K562 (cell line): ENCODE measurements around the gene KLHL18. TPM values are rescaled to one million over a fixed set of nuclear protein-coding genes. Genes with fewer than 3 reads are reported as not detected.

Experiments
- ARID4B ChIP-seq: sonication (generic); formaldehyde crosslinking; IDR thresholded peaks from 2 replicates; pipeline ENCODE4 v1.8.0; 2022; ENCODE audit warnings: mild to moderate bottlenecking, missing genetic modification reagents
- CC2D1A ChIP-seq: fragments of 450-650 bp; IDR thresholded peaks from 2 replicates; pipeline ENCODE4 v1.6.1; 2017; ENCODE audit warnings: mild to moderate bottlenecking
- E2F5 ChIP-seq: sonication (generic); formaldehyde crosslinking; IDR thresholded peaks from 2 replicates; pipeline ENCODE4 v1.8.0; 2022; ENCODE audit warnings: mild to moderate bottlenecking, missing genetic modification reagents
- KDM2B ChIP-seq: fragments of 250-450 bp; sonication (Bioruptor Pico); IDR thresholded peaks from 2 replicates; pipeline ENCODE4 v1.8.0; 2021; ENCODE audit warnings: mild to moderate bottlenecking, moderate library complexity
- MTA2 ChIP-seq: fragments of 450-650 bp; IDR thresholded peaks from 2 replicates; pipeline ENCODE4 v1.6.1; 2016; ENCODE audit warnings: low read depth
- NBN ChIP-seq: fragments of 450-650 bp; IDR thresholded peaks from 2 replicates; pipeline ENCODE4 v1.6.1; 2016; ENCODE audit warnings: low read depth, mild to moderate bottlenecking
- PHF8 ChIP-seq: fragments of 200-600 bp; sonication (generic); IDR thresholded peaks from 2 replicates; pipeline ENCODE4 v1.6.1; 2012; ENCODE audit warnings: mixed run types, mild to moderate bottlenecking, inconsistent platforms, low read length, moderate library complexity, borderline replicate concordance
- RBM15 ChIP-seq: fragments of 200-400 bp; formaldehyde crosslinking; IDR thresholded peaks from 2 replicates; pipeline ENCODE4 v1.6.1; 2018; ENCODE audit warnings: mild to moderate bottlenecking, low read length, moderate library complexity; ENCODE audit not compliant: insufficient read depth
- TGIF2 ChIP-seq: sonication (generic); formaldehyde crosslinking; IDR thresholded peaks from 2 replicates; pipeline ENCODE4 v1.8.1; 2022; ENCODE audit warnings: mild to moderate bottlenecking, missing genetic modification reagents, moderate library complexity
- U2AF2 ChIP-seq: fragments of 200-400 bp; formaldehyde crosslinking; optimal IDR thresholded peaks from 2 replicates; pipeline ENCODE3; 2017; ENCODE audit warnings: low read depth, mild to moderate bottlenecking, low read length
- ZNF212 ChIP-seq: fragments of 450-650 bp; formaldehyde crosslinking; IDR thresholded peaks from 2 replicates; pipeline ENCODE4 v1.4.0; 2020; ENCODE audit warnings: mild to moderate bottlenecking
- ZNF232 ChIP-seq: sonication (generic); formaldehyde crosslinking; IDR thresholded peaks from 2 replicates; pipeline ENCODE4 v1.8.0; 2022; ENCODE audit warnings: mild to moderate bottlenecking, missing genetic modification reagents
- ZNF253 ChIP-seq: fragments of 250-450 bp; sonication (Bioruptor Pico); conservative IDR thresholded peaks from 2 replicates; pipeline ENCODE4 v1.6.1; 2021; ENCODE audit warnings: mild to moderate bottlenecking
- ZNF263 ChIP-seq: sonication (generic); formaldehyde crosslinking; IDR thresholded peaks from 2 replicates; pipeline ENCODE4 v1.8.0; 2022; ENCODE audit warnings: mild to moderate bottlenecking, missing genetic modification reagents, borderline replicate concordance
- ZNF785 ChIP-seq: fragments of 250-450 bp; sonication (Bioruptor Pico); IDR thresholded peaks from 2 replicates; pipeline ENCODE4 v1.4.0; 2020; ENCODE audit warnings: mild to moderate bottlenecking
- polyA plus RNA-seq, 8 experiments: library from polyadenylated mRNA; depleted of rRNA in 4 of 8; stranded (reverse) in 5 of 8; unstranded in 3 of 8; fragments of >200 nt; fragmentation: Nextera tagmentation in 2 of 8; fragmentation: Illumina TruSeq in 1 of 8; extraction: Ambion mirVana in 2 of 8; extraction: Trizol in 1 of 8; gene quantifications; 2 replicates each; pipeline versions ENCODE4 v1.2.1 to v1.2.3, GENCODE V29; 2011 to 2014; ENCODE audit warnings: inconsistent platforms in 1 of 8, missing spikeins in 1 of 8
- total RNA-seq, 7 experiments: library from RNA; depleted of rRNA in 6 of 7; stranded (reverse); fragments of >200 nt in 6 of 7; fragmentation: Illumina TruSeq in 2 of 7; extraction: Trizol in 2 of 7; gene quantifications; 2 replicates each; pipeline versions ENCODE4 v1.2.1 to v1.2.3, GENCODE V29; 2011 to 2021; ENCODE audit warnings: low replicate concordance in 1 of 7
- TF ChIP-seq, protein P1 (sequence below): fragments of 450-650 bp; IDR thresholded peaks from 2 replicates; pipeline ENCODE4 v1.6.1; 2017; ENCODE audit warnings: antibody characterized with exemption, mild to moderate bottlenecking
- TF ChIP-seq, protein P2 (sequence below): fragments of 250-450 bp; sonication (Bioruptor Pico); IDR thresholded peaks from 2 replicates; pipeline ENCODE4 v1.5.0; 2021; ENCODE audit warnings: mild to moderate bottlenecking, borderline replicate concordance

KLHL18 gene
- total and polyA plus RNA-seq, 9 of the 15 experiments (the other 6 are each of a cell fraction or from before 2014, with no cell fraction given), result 26.7 to 97.5 (median 48.7) TPM

DNA sequence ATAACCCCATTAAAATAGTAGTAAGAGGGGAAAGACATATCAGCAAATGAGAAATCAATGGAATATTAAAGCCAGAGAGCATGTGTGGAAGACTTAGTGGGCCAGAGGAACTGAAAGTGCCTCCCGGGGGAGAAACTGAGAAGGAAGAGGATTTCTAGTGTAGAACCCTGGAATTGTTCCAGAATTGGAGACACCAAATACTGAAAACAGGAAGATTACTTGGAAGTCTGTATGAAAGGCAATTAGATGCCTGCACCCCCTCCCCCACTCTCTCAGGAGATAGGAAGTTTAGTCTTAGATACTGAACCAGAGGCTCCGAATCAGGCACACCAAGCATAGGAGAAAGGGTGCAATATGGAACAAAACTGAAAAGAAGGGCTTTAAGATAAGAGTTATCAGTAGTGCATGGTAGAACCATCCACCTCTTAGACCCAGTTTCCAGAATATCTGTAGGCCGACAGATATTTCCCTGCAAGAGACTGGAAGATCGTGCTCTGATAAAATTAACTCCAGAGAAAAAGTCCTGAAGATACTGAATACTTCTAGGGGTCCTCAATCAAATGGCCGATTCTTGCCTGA lies 32.4 kb downstream of the KLHL18 start (continued):
- TF ChIP-seq ARID4B (CRISPR knock-in tag) (no peak), KDM2B (CRISPR knock-in tag) (no peak; the same call in 1 of the 2 replicates), PHF8 (no peak), ZNF263 (no peak), TGIF2 (no peak), E2F5 (CRISPR knock-in tag) (no peak), NBN (peak; percentile 93), ZNF212 (no peak), RBM15 (no peak), CC2D1A (peak; percentile 95), ZNF232 (CRISPR knock-in tag) (no peak), ZNF253 (no peak), ZNF785 (CRISPR knock-in tag) (no peak), U2AF2 (no peak), MTA2 (peak; percentile 94)
- TF ChIP-seq, protein P1, sequence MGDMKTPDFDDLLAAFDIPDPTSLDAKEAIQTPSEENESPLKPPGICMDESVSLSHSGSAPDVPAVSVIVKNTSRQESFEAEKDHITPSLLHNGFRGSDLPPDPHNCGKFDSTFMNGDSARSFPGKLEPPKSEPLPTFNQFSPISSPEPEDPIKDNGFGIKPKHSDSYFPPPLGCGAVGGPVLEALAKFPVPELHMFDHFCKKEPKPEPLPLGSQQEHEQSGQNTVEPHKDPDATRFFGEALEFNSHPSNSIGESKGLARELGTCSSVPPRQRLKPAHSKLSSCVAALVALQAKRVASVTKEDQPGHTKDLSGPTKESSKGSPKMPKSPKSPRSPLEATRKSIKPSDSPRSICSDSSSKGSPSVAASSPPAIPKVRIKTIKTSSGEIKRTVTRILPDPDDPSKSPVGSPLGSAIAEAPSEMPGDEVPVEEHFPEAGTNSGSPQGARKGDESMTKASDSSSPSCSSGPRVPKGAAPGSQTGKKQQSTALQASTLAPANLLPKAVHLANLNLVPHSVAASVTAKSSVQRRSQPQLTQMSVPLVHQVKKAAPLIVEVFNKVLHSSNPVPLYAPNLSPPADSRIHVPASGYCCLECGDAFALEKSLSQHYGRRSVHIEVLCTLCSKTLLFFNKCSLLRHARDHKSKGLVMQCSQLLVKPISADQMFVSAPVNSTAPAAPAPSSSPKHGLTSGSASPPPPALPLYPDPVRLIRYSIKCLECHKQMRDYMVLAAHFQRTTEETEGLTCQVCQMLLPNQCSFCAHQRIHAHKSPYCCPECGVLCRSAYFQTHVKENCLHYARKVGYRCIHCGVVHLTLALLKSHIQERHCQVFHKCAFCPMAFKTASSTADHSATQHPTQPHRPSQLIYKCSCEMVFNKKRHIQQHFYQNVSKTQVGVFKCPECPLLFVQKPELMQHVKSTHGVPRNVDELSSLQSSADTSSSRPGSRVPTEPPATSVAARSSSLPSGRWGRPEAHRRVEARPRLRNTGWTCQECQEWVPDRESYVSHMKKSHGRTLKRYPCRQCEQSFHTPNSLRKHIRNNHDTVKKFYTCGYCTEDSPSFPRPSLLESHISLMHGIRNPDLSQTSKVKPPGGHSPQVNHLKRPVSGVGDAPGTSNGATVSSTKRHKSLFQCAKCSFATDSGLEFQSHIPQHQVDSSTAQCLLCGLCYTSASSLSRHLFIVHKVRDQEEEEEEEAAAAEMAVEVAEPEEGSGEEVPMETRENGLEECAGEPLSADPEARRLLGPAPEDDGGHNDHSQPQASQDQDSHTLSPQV, result peak; percentile 50; the same call in 1 of the 2 replicates
- TF ChIP-seq, protein P2, sequence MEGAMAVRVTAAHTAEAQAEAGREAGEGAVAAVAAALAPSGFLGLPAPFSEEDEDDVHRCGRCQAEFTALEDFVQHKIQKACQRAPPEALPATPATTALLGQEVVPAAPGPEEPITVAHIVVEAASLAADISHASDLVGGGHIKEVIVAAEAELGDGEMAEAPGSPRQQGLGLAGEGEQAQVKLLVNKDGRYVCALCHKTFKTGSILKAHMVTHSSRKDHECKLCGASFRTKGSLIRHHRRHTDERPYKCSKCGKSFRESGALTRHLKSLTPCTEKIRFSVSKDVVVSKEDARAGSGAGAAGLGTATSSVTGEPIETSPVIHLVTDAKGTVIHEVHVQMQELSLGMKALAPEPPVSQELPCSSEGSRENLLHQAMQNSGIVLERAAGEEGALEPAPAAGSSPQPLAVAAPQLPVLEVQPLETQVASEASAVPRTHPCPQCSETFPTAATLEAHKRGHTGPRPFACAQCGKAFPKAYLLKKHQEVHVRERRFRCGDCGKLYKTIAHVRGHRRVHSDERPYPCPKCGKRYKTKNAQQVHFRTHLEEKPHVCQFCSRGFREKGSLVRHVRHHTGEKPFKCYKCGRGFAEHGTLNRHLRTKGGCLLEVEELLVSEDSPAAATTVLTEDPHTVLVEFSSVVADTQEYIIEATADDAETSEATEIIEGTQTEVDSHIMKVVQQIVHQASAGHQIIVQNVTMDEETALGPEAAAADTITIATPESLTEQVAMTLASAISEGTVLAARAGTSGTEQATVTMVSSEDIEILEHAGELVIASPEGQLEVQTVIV (CRISPR knock-in tag), result no peak
